Measurements from ENCODE around the gene SLFN12L.

DNA sequence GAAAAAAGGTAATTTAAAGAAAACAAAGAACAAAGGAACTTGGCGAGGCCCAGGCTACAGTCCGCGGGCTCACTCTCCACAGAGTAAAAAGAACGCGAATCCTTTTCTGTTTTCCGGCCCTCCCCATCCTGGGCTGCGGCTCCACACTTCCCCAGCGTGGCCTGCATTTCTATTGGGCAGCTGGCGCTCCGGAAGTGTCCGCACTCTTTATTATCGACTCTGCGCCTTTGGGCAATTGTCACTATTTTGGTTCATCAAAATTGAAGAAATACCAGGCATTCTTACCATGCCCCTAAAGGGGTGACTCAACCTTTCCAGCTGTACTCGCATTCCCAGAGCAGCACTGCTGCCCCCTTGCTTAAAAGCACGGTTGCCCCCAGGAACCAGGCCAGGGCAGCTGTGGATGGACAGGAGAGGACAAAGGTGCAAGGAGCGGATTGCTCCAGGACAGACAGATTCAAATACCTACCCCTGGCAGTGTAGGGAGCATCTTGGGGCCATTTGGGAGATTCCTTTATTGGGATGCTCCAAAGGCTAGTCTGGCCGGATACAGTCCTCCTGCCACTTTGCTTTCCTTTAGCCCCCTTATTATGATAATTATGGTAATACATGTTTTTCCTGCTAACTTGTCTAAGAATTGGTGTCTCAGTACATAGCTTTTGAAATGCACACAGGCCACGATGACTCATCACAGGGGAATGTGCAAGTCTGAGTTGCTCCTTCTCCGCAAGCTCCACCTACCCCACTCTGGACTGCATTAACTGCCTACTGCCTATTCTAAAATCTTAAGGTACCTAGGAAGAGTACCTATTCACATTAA is 104.2 kb downstream of the SLFN12L start:
- TF ChIP-seq, protein P1, sequence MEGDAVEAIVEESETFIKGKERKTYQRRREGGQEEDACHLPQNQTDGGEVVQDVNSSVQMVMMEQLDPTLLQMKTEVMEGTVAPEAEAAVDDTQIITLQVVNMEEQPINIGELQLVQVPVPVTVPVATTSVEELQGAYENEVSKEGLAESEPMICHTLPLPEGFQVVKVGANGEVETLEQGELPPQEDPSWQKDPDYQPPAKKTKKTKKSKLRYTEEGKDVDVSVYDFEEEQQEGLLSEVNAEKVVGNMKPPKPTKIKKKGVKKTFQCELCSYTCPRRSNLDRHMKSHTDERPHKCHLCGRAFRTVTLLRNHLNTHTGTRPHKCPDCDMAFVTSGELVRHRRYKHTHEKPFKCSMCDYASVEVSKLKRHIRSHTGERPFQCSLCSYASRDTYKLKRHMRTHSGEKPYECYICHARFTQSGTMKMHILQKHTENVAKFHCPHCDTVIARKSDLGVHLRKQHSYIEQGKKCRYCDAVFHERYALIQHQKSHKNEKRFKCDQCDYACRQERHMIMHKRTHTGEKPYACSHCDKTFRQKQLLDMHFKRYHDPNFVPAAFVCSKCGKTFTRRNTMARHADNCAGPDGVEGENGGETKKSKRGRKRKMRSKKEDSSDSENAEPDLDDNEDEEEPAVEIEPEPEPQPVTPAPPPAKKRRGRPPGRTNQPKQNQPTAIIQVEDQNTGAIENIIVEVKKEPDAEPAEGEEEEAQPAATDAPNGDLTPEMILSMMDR (IDR thresholded peaks at IDR 0.05) = no peak
- TF ChIP-seq EZH2 (IDR thresholded peaks at IDR 0.05; ENCODE audit: borderline replicate concordance, insufficient read depth, low read depth, low read length, poor library complexity, severe bottlenecking) = no peak

Measured in B cell (primary cell).